OCI-LY7 (cell line): Measurements from ENCODE around the gene FOXM1.

Source experiments
- CTCF ChIP-seq: fragments of 200-600 bp; sonication (generic); conservative IDR thresholded peaks from 2 replicates; pipeline ENCODE4 v1.5.1; 2014; ENCODE audit warnings: mild to moderate bottlenecking, antibody characterized with exemption, low read length, moderate library complexity, mixed read lengths
- EZH2phosphoT487 ChIP-seq: fragments of 200-600 bp; sonication (generic); IDR thresholded peaks from 2 replicates; pipeline ENCODE4 v1.6.1; 2018; ENCODE audit warnings: low read depth, borderline replicate concordance, mild to moderate bottlenecking, mixed run types, antibody characterized with exemption, low read length, moderate library complexity, mixed read lengths

- TF ChIP-seq CTCF (no peak), EZH2phosphoT487 (no peak)
These were observed 16.0 kb upstream of the FOXM1 start for GRCh38 chr12:2893007-2893406.
